GM18511 (cell line): Measurements from ENCODE around the gene FAM174C.
"Not testable (repeated sequence)": the region's sequence is repeated elsewhere in the genome, so short reads cannot be mapped to it uniquely, and the experiment has no call there.

ENCODE experiments used
- ATAC-seq: cut with Tn5 transposase; IDR thresholded peaks from one replicate; pipeline ENCODE4 v1.9.1; 2021; ENCODE audit warnings: mild to moderate bottlenecking, moderate library complexity; ENCODE audit not compliant: unreplicated experiment

FAM174C gene

GRCh38 chr19:1237027-1237659 lies 38.2 kb upstream of the FAM174C start:
- no peak for ATAC-seq

DNA sequence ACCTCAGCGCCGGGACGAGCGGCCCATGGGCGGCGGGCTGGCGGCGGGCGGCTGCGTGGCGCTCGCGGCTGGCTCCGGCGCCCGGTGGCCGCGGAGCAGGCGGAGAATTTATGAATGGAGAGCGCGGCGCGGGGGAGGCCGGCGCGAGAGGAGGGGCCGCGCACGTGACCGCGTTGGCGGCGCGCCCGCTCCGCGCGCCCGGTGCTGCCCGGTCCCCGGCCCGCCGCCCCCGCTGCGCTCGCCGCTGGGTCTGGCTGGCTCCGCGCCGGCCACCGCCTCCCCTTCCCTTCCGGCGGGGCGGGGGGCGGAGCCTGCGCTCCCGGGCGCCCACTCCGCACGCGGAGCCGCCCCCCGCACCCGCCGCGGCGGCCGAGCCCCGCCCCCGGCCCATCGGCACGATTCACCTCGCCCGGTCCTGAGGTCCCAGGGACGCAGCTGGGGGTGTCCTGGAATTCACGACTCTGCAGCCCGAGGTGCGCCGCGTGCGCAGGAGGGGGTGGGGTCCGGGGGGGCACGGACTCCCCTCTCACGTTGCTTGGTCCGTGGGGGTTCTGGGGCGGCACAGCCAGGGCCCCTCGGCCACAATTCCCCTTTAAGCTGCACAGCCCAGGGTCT lies 37.5 kb upstream of the FAM174C start, which contains the start of gene CBARP:
TSS of gene CBARP (minus strand) at position 252 of the 615 bp plus-strand sequence. CDS start 1,905 bp downstream, outside the sequence.
- ATAC-seq: no peak

DNA sequence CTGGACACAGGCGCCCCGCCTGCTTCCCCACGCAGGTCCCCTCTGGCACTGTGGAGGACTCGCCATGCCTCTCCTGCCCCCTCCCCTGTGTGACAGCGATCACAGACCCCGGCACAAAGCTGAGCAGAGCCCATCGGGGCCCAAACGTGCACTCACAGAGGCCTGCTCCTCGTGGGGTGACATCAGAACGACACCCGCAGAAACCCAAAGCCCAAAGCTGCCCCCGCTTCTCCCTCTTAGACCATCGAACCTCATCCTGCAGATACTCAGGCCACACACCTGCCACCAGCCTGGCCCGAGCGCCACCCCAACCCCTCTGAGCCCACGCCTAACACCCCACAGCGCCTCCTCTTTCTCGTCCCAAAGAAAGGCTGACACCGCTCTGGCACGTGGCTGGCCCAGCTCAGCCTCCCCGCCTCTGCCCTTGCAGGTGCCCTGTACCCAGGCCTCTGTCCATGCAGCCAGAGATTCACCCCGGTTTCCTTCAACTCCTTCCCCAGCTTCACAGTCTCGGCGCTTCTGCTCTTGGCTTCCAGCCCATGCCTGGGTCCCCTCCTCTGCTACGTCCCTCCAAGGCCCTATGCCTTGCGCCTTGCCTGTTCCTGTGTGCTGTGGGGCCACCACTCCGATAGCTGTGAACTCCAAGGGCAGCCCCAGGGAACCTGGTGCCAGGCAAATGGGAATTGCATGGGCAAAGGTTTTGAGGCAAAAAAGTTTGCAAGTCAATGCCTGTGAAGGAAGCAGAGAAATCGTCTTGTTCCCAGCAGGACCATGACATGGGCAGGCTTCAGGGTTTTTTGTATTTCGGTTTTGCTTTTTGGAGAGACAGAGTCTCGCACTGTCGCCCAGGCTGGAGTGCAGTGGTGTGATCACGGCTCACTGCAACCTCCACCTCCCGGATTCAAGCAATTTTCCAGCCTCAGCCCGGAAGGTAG lies 36.7 kb upstream of the FAM174C start:
- no peak for ATAC-seq

- ATAC-seq: no peak
Observed at GRCh38 chr19:1239420-1239795, 35.9 kb upstream of the FAM174C start.

- peak; percentile 44 for ATAC-seq
Observed at GRCh38 chr19:1239796-1240737, 35.3 kb upstream of the FAM174C start.

- no peak for ATAC-seq
Observed at GRCh38 chr19:1240925-1241324, 34.4 kb upstream of the FAM174C start.

GRCh38 chr19:1241417-1242095 lies 33.8 kb upstream of the FAM174C start, which contains the start of gene ATP5F1D:
TSS of gene ATP5F1D (plus strand) at chr19:1241751. CDS start at chr19:1241851, 100 bp downstream.
- no peak for ATAC-seq

- no peak for ATAC-seq
Observed at GRCh38 chr19:1243768-1244692, 31.3 kb upstream of the FAM174C start.

GRCh38 chr19:1244693-1245451 lies 30.5 kb upstream of the FAM174C start:
- ATAC-seq: no peak

DNA sequence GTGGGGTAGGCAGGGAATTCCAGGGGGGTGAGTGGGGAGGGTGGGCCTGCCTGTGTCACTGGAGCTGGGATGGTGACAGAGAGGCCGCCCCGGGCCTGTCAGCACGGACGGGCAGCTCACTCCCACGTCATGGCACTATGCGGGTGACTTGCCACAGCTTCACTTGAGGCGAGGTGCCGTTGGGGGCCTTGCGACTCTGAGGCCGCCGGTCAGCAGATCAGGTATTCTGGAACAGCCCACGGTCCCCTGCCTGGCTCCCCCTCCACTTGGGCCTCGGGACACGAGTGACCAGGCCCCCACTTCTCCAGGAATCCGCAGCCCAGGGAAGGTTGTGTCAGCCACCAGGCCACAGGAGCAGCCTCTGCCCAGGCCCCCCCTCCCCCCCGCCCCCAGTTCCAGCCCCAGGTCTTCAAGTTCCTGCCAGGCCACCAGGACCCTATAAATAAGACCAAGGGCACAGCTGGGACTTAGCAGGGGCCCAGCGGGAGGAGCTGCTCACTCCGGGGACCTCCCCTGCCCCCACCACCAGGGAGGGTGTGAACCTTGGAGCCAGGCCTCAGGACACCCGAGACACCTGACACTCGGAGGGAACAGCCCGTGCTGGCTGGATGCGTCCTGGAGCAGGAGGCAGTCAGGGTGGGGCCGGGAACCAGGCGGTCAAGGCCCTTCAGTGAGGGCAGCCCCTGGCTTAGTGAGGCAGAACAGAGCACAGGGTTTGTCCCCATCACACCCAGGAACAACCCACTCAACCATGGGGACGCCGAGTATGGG lies 29.7 kb upstream of the FAM174C start:
- ATAC-seq: no peak

DNA sequence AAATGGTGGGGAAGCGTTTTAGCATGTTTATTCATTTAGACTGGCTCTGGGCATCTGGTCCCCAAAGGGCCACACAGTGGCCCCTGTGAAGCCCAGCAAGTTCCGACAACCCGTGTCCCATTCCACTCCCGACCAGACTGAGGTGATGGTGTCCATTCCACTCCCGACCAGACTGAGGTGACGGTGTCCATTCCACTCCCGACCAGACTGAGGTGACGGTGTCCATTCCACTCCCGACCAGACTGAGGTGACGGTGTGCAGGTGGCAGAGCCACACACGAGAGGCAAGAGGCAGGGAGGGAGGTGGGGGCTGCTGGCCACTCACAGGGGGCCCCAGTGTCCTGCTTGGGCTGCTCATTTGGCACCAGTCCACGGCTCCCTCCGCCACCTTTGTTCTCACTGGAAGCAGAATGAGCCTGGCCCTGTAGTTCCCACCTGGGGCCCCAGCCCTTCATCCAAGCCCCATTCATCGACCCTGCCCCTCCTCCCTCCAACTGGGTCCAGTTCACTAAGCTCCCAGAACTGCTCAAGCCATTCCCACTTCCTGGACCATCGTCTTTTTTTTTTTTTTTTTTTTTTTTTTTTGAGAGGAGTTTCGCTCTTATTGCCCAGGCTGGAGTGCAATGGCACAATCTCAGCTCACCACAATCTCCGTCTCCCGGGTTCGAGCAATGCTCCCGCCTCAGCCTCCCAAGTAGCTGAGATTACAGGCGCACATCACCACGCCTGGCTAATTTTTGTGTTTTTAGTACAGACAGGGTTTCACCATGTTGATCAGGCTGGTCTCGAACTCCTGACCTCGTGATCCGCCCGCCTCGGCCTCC lies 28.9 kb upstream of the FAM174C start:
- not testable (repeated sequence) for ATAC-seq

DNA sequence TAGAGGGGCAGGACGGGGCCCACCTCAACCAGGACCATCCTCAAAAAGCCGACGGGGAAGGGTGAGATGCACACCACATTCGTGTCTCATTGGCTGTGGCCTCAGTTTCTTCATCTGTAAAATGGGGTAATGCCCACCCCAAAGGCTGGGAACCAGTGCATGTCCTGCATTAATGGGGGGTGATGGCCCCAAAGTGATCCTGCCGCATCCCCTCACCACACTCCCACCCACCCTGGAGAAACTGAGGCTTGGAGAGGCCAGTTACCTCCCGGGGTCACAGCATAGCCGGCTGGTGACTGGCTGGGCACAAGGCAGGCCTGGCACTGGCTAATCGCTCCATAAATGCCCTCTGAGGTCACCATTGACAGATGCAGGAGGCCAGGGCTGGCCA lies 27.6 kb upstream of the FAM174C start:
- no peak for ATAC-seq

- ATAC-seq: peak; percentile 17
Observed at GRCh38 chr19:1248139-1248785, 27.1 kb upstream of the FAM174C start, which contains the start of gene MIDN. TSS of gene MIDN (plus strand) at chr19:1248583. CDS start at chr19:1250297, 1,714 bp downstream.

- peak; percentile 25 for ATAC-seq
Observed at GRCh38 chr19:1248786-1249297, 26.5 kb upstream of the FAM174C start.

DNA sequence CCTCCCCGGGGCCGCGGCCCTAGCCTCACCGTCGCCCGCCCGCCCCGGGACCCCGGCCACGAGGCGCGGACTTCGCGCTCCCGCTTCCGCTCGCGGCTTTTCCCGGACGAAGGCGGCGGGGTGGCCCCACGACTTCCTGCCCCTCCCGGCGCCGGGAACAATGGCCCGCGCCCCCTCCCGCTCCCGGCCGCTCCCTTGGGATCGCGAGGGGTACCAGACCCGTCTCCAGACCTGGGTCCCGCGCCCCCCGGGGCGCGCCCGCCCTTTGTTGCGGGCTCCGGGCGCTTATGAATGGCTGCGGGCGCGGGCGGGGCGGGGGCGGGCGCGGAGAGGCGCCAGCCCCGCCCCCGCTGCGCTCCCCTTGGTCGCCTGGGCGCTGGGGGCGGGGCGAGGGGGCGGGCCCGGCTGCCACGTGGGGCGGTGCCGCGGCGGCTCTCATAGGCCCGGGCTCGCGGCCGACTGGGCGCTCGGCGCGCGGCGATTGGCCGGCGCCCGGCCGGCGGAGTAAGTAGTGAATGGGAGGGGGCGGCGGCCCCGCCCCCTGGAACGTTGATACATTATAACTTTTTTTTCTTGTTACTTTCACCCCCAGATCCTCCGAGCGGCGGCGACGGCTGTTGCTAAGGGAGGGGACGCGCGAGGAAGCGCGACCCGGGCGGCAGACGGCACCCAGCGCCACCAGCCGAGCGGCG lies 25.9 kb upstream of the FAM174C start:
- ATAC-seq: peak; percentile 51
